SK-N-SH treated with all-trans-retinoic acid at 6 μM for 48 hours (cell line): Measurements from ENCODE around the gene SLC25A47.

Experiments used
- ISL1 ChIP-seq: fragments of 250-450 bp; sonication (Bioruptor Pico); IDR thresholded peaks from 2 replicates; pipeline ENCODE4 v2.1.2; 2022; ENCODE audit warnings: mild to moderate bottlenecking, moderate library complexity
- TF ChIP-seq, protein P1 (sequence below): fragments of 250-450 bp; sonication (Bioruptor Pico); IDR thresholded peaks from 2 replicates; pipeline ENCODE4 v1.8.0; 2020; ENCODE audit warnings: mild to moderate bottlenecking, moderate library complexity, borderline replicate concordance

DNA sequence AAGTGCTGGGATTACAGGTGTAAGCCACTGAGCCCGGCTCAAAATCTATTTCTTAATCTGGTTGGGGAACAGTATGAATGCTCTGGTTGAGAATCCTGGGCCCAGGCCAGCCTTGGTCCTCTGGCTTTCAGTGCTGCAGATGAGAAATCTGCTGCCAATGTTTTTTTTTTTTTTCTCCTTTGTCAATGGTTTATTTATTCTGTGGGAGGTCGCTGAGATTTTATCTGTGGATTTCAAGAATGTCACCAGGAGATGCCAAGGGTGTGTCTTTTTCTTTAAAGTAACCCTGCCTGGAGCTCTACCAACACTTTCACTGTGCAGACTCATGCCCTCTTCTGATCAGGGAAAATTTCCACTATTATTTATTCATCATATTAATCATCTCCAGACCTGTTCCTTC lies 20.5 kb upstream of the SLC25A47 start:
- no peak for TF ChIP-seq ISL1
- TF ChIP-seq, protein P1, sequence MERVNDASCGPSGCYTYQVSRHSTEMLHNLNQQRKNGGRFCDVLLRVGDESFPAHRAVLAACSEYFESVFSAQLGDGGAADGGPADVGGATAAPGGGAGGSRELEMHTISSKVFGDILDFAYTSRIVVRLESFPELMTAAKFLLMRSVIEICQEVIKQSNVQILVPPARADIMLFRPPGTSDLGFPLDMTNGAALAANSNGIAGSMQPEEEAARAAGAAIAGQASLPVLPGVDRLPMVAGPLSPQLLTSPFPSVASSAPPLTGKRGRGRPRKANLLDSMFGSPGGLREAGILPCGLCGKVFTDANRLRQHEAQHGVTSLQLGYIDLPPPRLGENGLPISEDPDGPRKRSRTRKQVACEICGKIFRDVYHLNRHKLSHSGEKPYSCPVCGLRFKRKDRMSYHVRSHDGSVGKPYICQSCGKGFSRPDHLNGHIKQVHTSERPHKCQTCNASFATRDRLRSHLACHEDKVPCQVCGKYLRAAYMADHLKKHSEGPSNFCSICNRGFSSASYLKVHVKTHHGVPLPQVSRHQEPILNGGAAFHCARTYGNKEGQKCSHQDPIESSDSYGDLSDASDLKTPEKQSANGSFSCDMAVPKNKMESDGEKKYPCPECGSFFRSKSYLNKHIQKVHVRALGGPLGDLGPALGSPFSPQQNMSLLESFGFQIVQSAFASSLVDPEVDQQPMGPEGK (CRISPR knock-in tag): no peak
